Testis (tissue), 3 donors: ENCODE measurements around the gene SERPINB2. TPM values are rescaled to one million over a fixed set of nuclear protein-coding genes. Genes with fewer than 3 reads are reported as not detected.

Experiments used
- DNase-seq: peaks from one replicate; pipeline ENCODE4 v3.0.0-alpha.2; 2019
- H3K27ac ChIP-seq, 2 donors: fragments of 200-600 bp; sonication (generic); one replicate each; pipeline ENCODE4 v1.5.1; 2019
- H3K27me3 ChIP-seq: fragments of 200-600 bp; sonication (generic); one replicate; pipeline ENCODE4 v1.5.1; 2019
- H3K36me3 ChIP-seq: fragments of 200-600 bp; sonication (generic); one replicate; pipeline ENCODE4 v1.5.1; 2017; ENCODE audit warnings: low read depth; ENCODE audit errors: missing control alignments
- H3K4me1 ChIP-seq: fragments of 200-600 bp; sonication (generic); one replicate; pipeline ENCODE4 v1.5.1; 2019
- H3K4me3 ChIP-seq, 2 donors: fragments of 200-600 bp; sonication (generic); one replicate each; pipeline ENCODE4 v1.5.1; 2017 to 2019
- H3K9me3 ChIP-seq: fragments of 200-600 bp; sonication (generic); one replicate; pipeline ENCODE4 v1.5.1; 2017
- CTCF ChIP-seq, 3 experiments: fragments of 450-650 bp in 2 of 3; fragments of 200-600 bp in 1 of 3; sonication (generic) in 1 of 3; IDR thresholded peaks; one replicate each; pipeline ENCODE4 v1.5.1; 2016 to 2019; ENCODE audit warnings: antibody characterized with exemption in 3 of 3, mild to moderate bottlenecking in 2 of 3, moderate library complexity in 1 of 3
- POLR2A ChIP-seq: fragments of 450-650 bp; IDR thresholded peaks from one replicate; pipeline ENCODE4 v1.6.1; 2017; ENCODE audit warnings: antibody characterized with exemption, mild to moderate bottlenecking, moderate library complexity
- WGBS, 2 donors: methylation state at CpG; one replicate each; pipeline ENCODE4 v1.1.5; 2018; 5-methylcytosine and 5-hydroxymethylcytosine counted together
- intact Hi-C: fragments of 100-400 bp; cut with DNase I; formaldehyde crosslinking; loops from one replicate; pipeline ENCODE4 v1.15.1; 2023; ENCODE audit warnings: low total_unique reads
- polyA plus RNA-seq: library from polyadenylated mRNA; stranded (reverse); fragments of 350-450 nt; fragmentation: Illumina TruSeq; extraction: RNeasy Lipid Tissue Mini Kit (QIAGEN cat#74804); gene quantifications from one replicate; pipeline ENCODE4 v1.2.3, GENCODE V29; 2014; ENCODE audit warnings: low read depth, low replicate concordance; ENCODE audit not compliant: insufficient read depth
- total RNA-seq, 2 donors: library from RNA; depleted of rRNA; stranded (reverse); fragments of >200 nt; gene quantifications; one replicate each; pipeline ENCODE4 v1.2.3, GENCODE V29; 2016

Gene SERPINB2
- total and polyA plus RNA-seq, 3 donors from 2014 or later: not detected

- no peaks in the 10 kb centered on the region for H3K4me1 ChIP-seq
- WGBS, 2 donors: 87% methylated on average over 6 of the region's 6 CpGs
- intact Hi-C loops: no loop called here
- no peak overlapping the region for H3K4me3 ChIP-seq
- TF ChIP-seq CTCF (IDR thresholded peaks at IDR 0.05) (no peak), POLR2A (no peak)
- no peak for DNase-seq
- H3K27me3 ChIP-seq: no peaks in the 10 kb centered on the region
- no peaks in the 10 kb centered on the region for H3K36me3 ChIP-seq
- H3K27ac ChIP-seq: no peak overlapping the region
- H3K9me3 ChIP-seq: no peaks in the 10 kb centered on the region
These were observed 2.9 kb downstream of the SERPINB2 start for GRCh38 chr18:63890237-63890949.

- Histone ChIP-seq H3K27ac (no peak overlapping the region), H3K36me3 (no peaks in the 10 kb centered on the region), H3K9me3 (no peaks in the 10 kb centered on the region), H3K27me3 (no peaks in the 10 kb centered on the region), H3K4me1 (no peaks in the 10 kb centered on the region), H3K4me3 (no peak overlapping the region)
- TF ChIP-seq CTCF (IDR thresholded peaks at IDR 0.05): no peak
- no peak for TF ChIP-seq POLR2A
- DNase-seq: no peak
- intact Hi-C loops: no loop called here
- 76 to 80% methylated on average over 5 of the region's 5 CpGs for WGBS, 2 donors
These were observed 3.4 kb downstream of the SERPINB2 start for GRCh38 chr18:63890950-63891304.

GRCh38 chr18:63892566-63892965 lies 5.1 kb downstream of the SERPINB2 start:
- DNase-seq: no peak
- no peak for TF ChIP-seq CTCF (IDR thresholded peaks at IDR 0.05)
- TF ChIP-seq POLR2A: no peak
- Histone ChIP-seq H3K4me3 (no peak overlapping the region), H3K27ac (no peak overlapping the region), H3K27me3 (no peaks in the 10 kb centered on the region), H3K4me1 (no peaks in the 10 kb centered on the region), H3K9me3 (no peaks in the 10 kb centered on the region), H3K36me3 (no peaks in the 10 kb centered on the region)
- intact Hi-C loops: no loop called here
- WGBS, 2 donors: 91 to 93% methylated on average over 4 of the region's 4 CpGs

- no peaks in the 10 kb centered on the region for H3K9me3 ChIP-seq
- H3K4me3 ChIP-seq: no peak overlapping the region
- intact Hi-C loops: no loop called here
- no peaks in the 10 kb centered on the region for H3K27me3 ChIP-seq
- no peaks in the 10 kb centered on the region for H3K36me3 ChIP-seq
- no peak for DNase-seq
- TF ChIP-seq CTCF (IDR thresholded peaks at IDR 0.05) (no peak), POLR2A (no peak)
- WGBS, 2 donors: 80 to 87% methylated on average over 6 of the region's 6 CpGs
- H3K4me1 ChIP-seq: no peaks in the 10 kb centered on the region
- H3K27ac ChIP-seq: no peak overlapping the region
These were observed 6.7 kb downstream of the SERPINB2 start for GRCh38 chr18:63894106-63894772.

GRCh38 chr18:63895190-63895589 lies 7.7 kb downstream of the SERPINB2 start:
- no peak for TF ChIP-seq POLR2A
- TF ChIP-seq CTCF (IDR thresholded peaks at IDR 0.05): no peak
- Histone ChIP-seq H3K9me3 (no peaks in the 10 kb centered on the region), H3K4me3 (no peak overlapping the region), H3K27me3 (no peaks in the 10 kb centered on the region), H3K4me1 (no peaks in the 10 kb centered on the region), H3K36me3 (no peaks in the 10 kb centered on the region), H3K27ac (no peak overlapping the region)
- intact Hi-C loops: no loop called here
- no peak for DNase-seq
- WGBS, 2 donors: 69 to 72% methylated on average over 6 of the region's 6 CpGs
